RWPE1 (cell line): ENCODE results near the gene PIMREG.

ENCODE experiments used
- CTCF ChIA-PET: fragments of 350-600 bp; sonication (Branson Sonifier 250); formaldehyde crosslinking; extraction: SDS; loops from one replicate; lab custom pipeline; 2021; lab: Yijun Ruan, JAX
- POLR2A ChIA-PET: fragments of 400-600 bp; formaldehyde crosslinking; extraction: SDS; loops from one replicate; lab custom pipeline; 2020; ENCODE audit warnings: antibody characterized with exemption; ENCODE audit not compliant: low non-redundant PET; lab: Yijun Ruan, JAX
- DNase-seq: peaks from one replicate; pipeline ENCODE4 v3.0.0; 2012; ENCODE audit warnings: low spot score
- H3K27ac ChIP-seq: fragments of 450-650 bp; 2 replicates; pipeline ENCODE4 v1.5.1; 2017
- CTCF ChIP-seq: fragments of 450-650 bp; conservative IDR thresholded peaks from 2 replicates; pipeline ENCODE4 v1.5.1; 2017; ENCODE audit warnings: low read depth, mild to moderate bottlenecking

Gene PIMREG

GRCh38 chr17:6472517-6472916 lies 28.3 kb downstream of the PIMREG start:
- peak overlapping the region; percentile 81 for H3K27ac ChIP-seq
- no peak for TF ChIP-seq CTCF
- no peak for DNase-seq
- ChIA-PET CTCF (interaction anchor here (0.5 to 3.0 kb wide), 21 partner anchors 10 to 1867 kb away, joined by 3 to 21 read pairs (median 5); no protein-coding TSS in a partner anchor), POLR2A (no interaction called here)

GRCh38 chr17:6473128-6473767 lies 29.0 kb downstream of the PIMREG start:
- DNase-seq: peak; percentile 81
- CTCF ChIA-PET: interaction anchor here (0.6 to 3.0 kb wide), 22 partner anchors 9 to 1868 kb away, joined by 3 to 21 read pairs (median 4); partner anchors contain the start of gene DHX33
- POLR2A ChIA-PET: no interaction called here
- TF ChIP-seq CTCF: peak; percentile 95
- H3K27ac ChIP-seq: peak overlapping the region; percentile 81

- ChIA-PET CTCF (interaction anchor here (1.2 kb wide), 1 partner anchor 78 kb away, joined by 5 read pairs; no protein-coding TSS in a partner anchor), POLR2A (no interaction called here)
- DNase-seq: no peak
- TF ChIP-seq CTCF: no peak
- peak overlapping the region; percentile 81 for H3K27ac ChIP-seq
These were observed 30.1 kb downstream of the PIMREG start for GRCh38 chr17:6474376-6474775.

GRCh38 chr17:6474906-6475305 lies 30.7 kb downstream of the PIMREG start:
- POLR2A ChIA-PET: no interaction called here
- peak; percentile 41 for DNase-seq
- CTCF ChIA-PET: interaction anchor here (0.9 to 1.2 kb wide), 2 partner anchors 77 to 80 kb away, joined by 3 to 5 read pairs; no protein-coding TSS in a partner anchor
- TF ChIP-seq CTCF: no peak
- peak overlapping the region; percentile 81 for H3K27ac ChIP-seq

GRCh38 chr17:6475411-6475810 lies 31.2 kb downstream of the PIMREG start:
- ChIA-PET POLR2A (no interaction called here), CTCF (interaction anchor here (0.9 to 1.2 kb wide), 2 partner anchors 77 to 79 kb away, joined by 3 to 5 read pairs; no protein-coding TSS in a partner anchor)
- DNase-seq: no peak
- peak overlapping the region; percentile 81 for H3K27ac ChIP-seq
- no peak for TF ChIP-seq CTCF

GRCh38 chr17:6476076-6476809 lies 32.0 kb downstream of the PIMREG start:
- POLR2A ChIA-PET: no interaction called here
- peak overlapping the region; percentile 61 for H3K27ac ChIP-seq
- DNase-seq: peak; percentile 20
- TF ChIP-seq CTCF: no peak
- CTCF ChIA-PET: no interaction called here
